OCI-LY7 (cell line): Measurements from ENCODE around the gene SFSWAP. TPM values are rescaled to one million over a fixed set of nuclear protein-coding genes. Genes with fewer than 3 reads are reported as not detected.

Experiments
- BruUV-seq: library from RNA; stranded (reverse); fragments of 400-500 nt; replicated peaks from 2 replicates; lab custom pipeline; 2021; lab: Mats Ljungman, UMichigan
- CTCF ChIA-PET: fragments of 300-600 bp; sonication (Branson Sonifier 250); formaldehyde crosslinking; loops from one replicate; lab custom pipeline; 2022; ENCODE audit warnings: antibody characterized with exemption; ENCODE audit not compliant: unreplicated experiment; lab: Charles Lee
- POLR2A ChIA-PET: fragments of 300-600 bp; sonication (Branson Sonifier 250); formaldehyde crosslinking; loops from one replicate; lab custom pipeline; 2022; ENCODE audit warnings: antibody characterized with exemption; lab: Charles Lee
- DNase-seq: peaks from one replicate; pipeline ENCODE4 v3.0.0-alpha.2; 2015; ENCODE audit warnings: low spot score
- H2AFZ ChIP-seq: fragments of 200-600 bp; sonication (generic), shearing (Covaris generic); 2 replicates; pipeline ENCODE4 v1.6.1; 2014; ENCODE audit warnings: mild to moderate bottlenecking, antibody characterized with exemption, low read length, moderate library complexity
- H3K27ac ChIP-seq: fragments of 200-600 bp; sonication (generic); 2 replicates; pipeline ENCODE4 v1.5.1; 2014; ENCODE audit warnings: mixed run types, low read depth, mild to moderate bottlenecking, moderate library complexity, low read length, inconsistent platforms; ENCODE audit not compliant: poor library complexity, severe bottlenecking
- H3K36me3 ChIP-seq: fragments of 200-600 bp; sonication (generic); 2 replicates; pipeline ENCODE4 v1.6.1; 2014; ENCODE audit warnings: mild to moderate bottlenecking, antibody characterized with exemption, low read length, moderate library complexity, mixed read lengths; ENCODE audit not compliant: insufficient read depth
- H3K4me1 ChIP-seq: fragments of 200-600 bp; sonication (generic); 2 replicates; pipeline ENCODE4 v1.5.1; 2014; ENCODE audit warnings: mild to moderate bottlenecking, low read length; ENCODE audit not compliant: insufficient read depth, poor library complexity, severe bottlenecking
- H3K4me2 ChIP-seq: fragments of 200-600 bp; sonication (generic); 2 replicates; pipeline ENCODE4 v1.6.1; 2014; ENCODE audit warnings: mild to moderate bottlenecking, low read length
- H3K4me3 ChIP-seq: fragments of 200-600 bp; sonication (generic); 2 replicates; pipeline ENCODE4 v1.5.1; 2014; ENCODE audit warnings: mild to moderate bottlenecking, low read depth, low read length; ENCODE audit not compliant: poor library complexity, severe bottlenecking
- H3K79me2 ChIP-seq: fragments of 200-600 bp; sonication (generic); 2 replicates; pipeline ENCODE4 v1.6.1; 2016; ENCODE audit warnings: low read depth, mild to moderate bottlenecking, low read length, moderate library complexity, mixed read lengths; ENCODE audit not compliant: insufficient read depth
- H3K9me2 ChIP-seq: fragments of 200-600 bp; sonication (generic); 2 replicates; pipeline ENCODE4 v1.6.1; 2016; ENCODE audit warnings: mild to moderate bottlenecking, low read length, mixed read lengths; ENCODE audit not compliant: insufficient read depth
- H3K9me3 ChIP-seq: fragments of 200-600 bp; sonication (generic); 2 replicates; pipeline ENCODE4 v1.6.1; 2014; ENCODE audit warnings: mild to moderate bottlenecking, mixed run types, low read length, mixed read lengths
- H4K20me1 ChIP-seq: fragments of 200-600 bp; sonication (generic); 2 replicates; pipeline ENCODE4 v1.6.1; 2014; ENCODE audit warnings: mild to moderate bottlenecking, antibody characterized with exemption, low read length, moderate library complexity, mixed read lengths; ENCODE audit not compliant: insufficient read depth
- EZH2phosphoT487 ChIP-seq: fragments of 200-600 bp; sonication (generic); IDR thresholded peaks from 2 replicates; pipeline ENCODE4 v1.6.1; 2018; ENCODE audit warnings: low read depth, borderline replicate concordance, mild to moderate bottlenecking, mixed run types, antibody characterized with exemption, low read length, moderate library complexity, mixed read lengths
- intact Hi-C: fragments of 100-400 bp; cut with micrococcal nuclease; formaldehyde crosslinking; loops from one replicate; pipeline ENCODE4 v1.10.0; 2022; ENCODE audit not compliant: unreplicated experiment
- total RNA-seq, 2 experiments: library from RNA; depleted of rRNA in 1 of 2; stranded (reverse); fragments of >200 nt in 1 of 2; shearing (Covaris generic) in 1 of 2; gene quantifications; 2 replicates each; pipeline ENCODE4 v1.2.3, GENCODE V29; 2014 to 2022
- TF ChIP-seq, protein P1 (sequence below): fragments of 200-600 bp; sonication (generic); conservative IDR thresholded peaks from 2 replicates; pipeline ENCODE4 v1.5.1; 2014; ENCODE audit warnings: mild to moderate bottlenecking, antibody characterized with exemption, low read length, moderate library complexity, mixed read lengths

SFSWAP gene
- total RNA-seq, 2 experiments from 2014 or later: 54.0 to 87.1 TPM

DNA sequence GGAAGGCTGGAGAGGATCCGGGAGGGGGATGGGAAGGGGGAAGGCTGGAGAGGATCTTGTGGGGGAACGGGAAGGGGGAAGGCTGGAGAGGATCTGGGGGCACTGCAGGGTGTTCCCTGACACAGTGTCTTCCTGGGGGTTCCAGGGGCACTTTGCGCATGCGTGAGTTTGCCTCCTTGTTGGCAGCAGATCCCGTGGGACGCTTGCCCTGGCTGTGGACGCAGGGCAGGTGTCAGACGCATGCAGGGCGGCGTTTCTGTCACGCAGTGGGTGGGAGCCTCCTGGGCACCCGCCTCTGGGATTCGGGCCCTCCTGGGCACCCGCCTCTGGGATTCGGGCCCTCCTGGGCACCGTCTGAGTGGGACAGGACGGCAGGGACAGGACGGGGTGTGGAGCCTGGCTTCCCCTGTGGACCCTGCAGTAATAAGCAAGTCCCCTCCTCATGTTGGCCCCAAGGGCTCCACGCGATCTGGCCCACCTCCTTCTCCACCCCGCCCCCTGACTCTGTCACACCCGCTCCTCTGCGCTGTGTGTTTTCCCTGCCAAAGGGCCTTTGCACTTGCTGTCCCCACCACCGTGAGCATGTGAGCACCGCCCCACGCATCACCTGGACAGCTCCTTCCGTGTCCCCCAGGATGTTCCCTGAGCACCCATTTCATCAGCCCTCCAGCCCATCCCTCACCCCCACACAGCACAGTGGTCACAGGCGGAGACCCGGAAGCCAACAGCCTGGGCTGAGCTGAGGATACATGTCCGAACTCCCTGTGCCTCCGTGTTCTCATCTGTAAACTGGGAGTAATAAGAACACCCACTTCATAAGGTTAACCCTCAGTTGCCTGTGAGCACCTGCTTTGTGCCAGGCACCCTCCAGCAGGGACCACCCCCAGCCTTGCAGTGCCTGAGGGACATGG is 121.7 kb downstream of the SFSWAP start:
- Histone ChIP-seq H3K4me2 (no peak overlapping the region), H3K79me2 (no peaks in the 10 kb centered on the region), H3K36me3 (no peaks in the 10 kb centered on the region), H4K20me1 (no peaks in the 10 kb centered on the region), H3K4me1 (no peaks in the 10 kb centered on the region), H3K9me3 (no peaks in the 10 kb centered on the region), H3K27ac (no peak overlapping the region), H2AFZ (no peak overlapping the region), H3K4me3 (no peak overlapping the region), H3K9me2 (no peaks in the 10 kb centered on the region)
- TF ChIP-seq, protein P1, sequence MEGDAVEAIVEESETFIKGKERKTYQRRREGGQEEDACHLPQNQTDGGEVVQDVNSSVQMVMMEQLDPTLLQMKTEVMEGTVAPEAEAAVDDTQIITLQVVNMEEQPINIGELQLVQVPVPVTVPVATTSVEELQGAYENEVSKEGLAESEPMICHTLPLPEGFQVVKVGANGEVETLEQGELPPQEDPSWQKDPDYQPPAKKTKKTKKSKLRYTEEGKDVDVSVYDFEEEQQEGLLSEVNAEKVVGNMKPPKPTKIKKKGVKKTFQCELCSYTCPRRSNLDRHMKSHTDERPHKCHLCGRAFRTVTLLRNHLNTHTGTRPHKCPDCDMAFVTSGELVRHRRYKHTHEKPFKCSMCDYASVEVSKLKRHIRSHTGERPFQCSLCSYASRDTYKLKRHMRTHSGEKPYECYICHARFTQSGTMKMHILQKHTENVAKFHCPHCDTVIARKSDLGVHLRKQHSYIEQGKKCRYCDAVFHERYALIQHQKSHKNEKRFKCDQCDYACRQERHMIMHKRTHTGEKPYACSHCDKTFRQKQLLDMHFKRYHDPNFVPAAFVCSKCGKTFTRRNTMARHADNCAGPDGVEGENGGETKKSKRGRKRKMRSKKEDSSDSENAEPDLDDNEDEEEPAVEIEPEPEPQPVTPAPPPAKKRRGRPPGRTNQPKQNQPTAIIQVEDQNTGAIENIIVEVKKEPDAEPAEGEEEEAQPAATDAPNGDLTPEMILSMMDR: no peak
- TF ChIP-seq EZH2phosphoT487: no peak
- intact Hi-C loops: loop anchor here (5.0 kb wide), 1 partner anchor 225 kb away; no protein-coding TSS in a partner anchor
- ChIA-PET POLR2A (no interaction called here), CTCF (no interaction called here)
- DNase-seq: no peak
- no TSS peak for BruUV-seq

- intact Hi-C loops: loop anchor here (5.0 kb wide), 1 partner anchor 226 kb away; no protein-coding TSS in a partner anchor
- no peaks in the 10 kb centered on the region for H3K9me3 ChIP-seq
- CTCF ChIA-PET: no interaction called here
- TF ChIP-seq, protein P1: no peak
- TF ChIP-seq EZH2phosphoT487: no peak
- no peaks in the 10 kb centered on the region for H3K79me2 ChIP-seq
- H3K9me2 ChIP-seq: no peaks in the 10 kb centered on the region
- H3K4me2 ChIP-seq: no peak overlapping the region
- POLR2A ChIA-PET: no interaction called here
- no TSS peak for BruUV-seq
- no peak overlapping the region for H2AFZ ChIP-seq
- no peaks in the 10 kb centered on the region for H3K36me3 ChIP-seq
- no peaks in the 10 kb centered on the region for H3K4me1 ChIP-seq
- H3K4me3 ChIP-seq: no peak overlapping the region
- no peak overlapping the region for H3K27ac ChIP-seq
- DNase-seq: no peak
- no peaks in the 10 kb centered on the region for H4K20me1 ChIP-seq
Observed at GRCh38 chr12:131833288-131833895, 122.5 kb downstream of the SFSWAP start.
